HG02973 (cell line): ENCODE data around the gene ATG9B.

Source experiments
- ATAC-seq: cut with Tn5 transposase; IDR thresholded peaks from one replicate; pipeline ENCODE4 v1.9.1; 2021; ENCODE audit warnings: moderate library complexity; ENCODE audit not compliant: unreplicated experiment

The ATG9B gene

DNA sequence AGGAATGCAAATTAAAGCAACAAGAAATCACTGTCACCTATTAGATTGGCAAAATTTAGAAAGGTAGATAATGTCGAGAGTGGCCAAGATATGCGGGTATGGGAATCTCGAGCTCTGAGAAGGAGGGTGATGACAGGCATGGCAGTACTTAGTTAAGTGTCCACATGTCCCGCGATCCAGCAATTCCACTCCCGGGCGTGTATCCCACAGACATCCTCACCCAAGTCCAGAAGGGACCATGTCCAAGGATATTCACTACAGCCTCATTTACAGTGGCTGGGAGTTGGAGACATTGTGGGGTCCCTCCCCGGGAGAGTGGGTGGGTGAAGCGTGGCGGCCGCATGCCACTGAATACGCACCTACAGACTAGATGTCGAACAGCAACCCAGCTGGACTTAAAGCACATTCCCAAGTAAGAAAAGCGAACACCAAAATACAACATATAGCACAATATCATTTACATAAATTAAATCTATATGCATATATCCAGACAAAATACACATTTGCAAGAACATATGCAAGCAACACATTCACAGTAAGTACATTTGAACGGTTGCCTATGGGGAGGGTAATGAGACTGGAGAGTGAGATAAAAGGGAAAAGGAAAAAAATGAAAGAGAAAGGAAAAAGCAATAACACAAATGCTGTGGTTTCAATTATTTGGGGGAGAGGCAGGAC, 56.1 kb downstream of the ATG9B start:
- ATAC-seq = no peak

DNA sequence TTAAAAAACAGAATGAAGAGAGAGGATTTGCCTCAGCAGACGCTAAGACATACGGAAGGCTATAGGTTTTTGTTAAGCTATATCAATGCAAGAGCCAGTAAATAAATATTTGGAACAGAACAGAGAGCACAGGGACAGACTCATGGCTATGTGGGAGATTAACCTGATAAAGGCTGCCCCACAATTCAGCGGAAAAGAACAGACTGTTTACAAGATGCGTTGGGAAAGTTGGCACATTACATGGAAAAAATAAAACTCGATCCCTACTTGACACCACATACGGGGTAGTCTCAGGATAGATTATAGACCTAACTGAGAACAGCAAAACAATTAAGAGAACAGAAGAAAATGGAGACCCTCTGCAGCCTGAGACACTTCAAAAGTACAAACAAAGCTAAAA, 56.9 kb downstream of the ATG9B start:
- no peak for ATAC-seq

DNA sequence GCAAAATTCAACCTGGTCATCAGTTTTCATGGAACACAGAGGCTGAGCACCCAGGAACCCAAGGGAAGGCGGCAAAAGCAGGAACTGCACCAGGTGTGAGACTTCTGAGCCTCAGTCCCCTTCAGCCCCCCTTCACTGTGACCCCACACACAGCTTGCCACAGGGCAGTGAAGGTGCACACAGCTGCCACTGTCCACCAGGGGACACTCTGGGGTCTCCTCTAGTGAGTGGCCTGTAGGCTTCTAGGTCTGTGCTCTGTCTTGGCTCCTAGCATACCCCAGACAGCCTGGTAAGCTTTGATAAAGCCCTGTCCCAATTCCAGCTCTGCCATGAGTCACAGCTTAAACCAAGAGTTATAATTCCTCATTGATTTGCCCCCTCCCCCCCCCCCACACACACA, 58.3 kb downstream of the ATG9B start:
- ATAC-seq = no peak

DNA sequence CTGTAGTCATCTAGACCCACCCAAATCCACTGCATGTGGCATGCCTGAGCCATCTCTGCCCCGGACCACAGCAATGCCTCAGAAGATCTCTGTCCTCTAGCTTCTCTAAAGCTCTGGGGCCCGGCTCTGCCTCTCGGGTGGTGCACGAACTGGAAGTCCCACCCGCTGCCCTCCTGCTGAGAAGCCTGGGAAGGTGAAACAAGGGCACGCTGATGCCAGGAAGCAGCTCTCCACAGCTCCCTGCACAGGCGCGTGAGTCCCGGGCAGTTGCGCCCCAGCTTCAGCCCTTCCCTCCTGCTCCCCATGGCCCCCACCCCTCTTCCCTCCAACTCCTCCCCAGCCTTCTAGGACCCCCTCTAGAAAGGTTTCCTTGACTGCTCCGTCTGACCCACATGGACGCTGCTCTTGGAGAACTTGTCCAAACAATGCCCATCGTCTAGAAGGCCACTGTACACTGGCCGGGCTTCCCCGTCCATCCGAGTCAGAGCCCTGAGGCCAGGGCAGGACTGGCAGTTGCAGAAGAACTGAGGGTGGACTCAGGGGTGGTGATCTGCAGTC, 58.9 kb downstream of the ATG9B start:
- no peak for ATAC-seq
